Lung (tissue), 12 donors: ENCODE data around the gene PDE1C. TPM values are rescaled to one million over a fixed set of nuclear protein-coding genes. Genes with fewer than 3 reads are reported as not detected.

Experiments used
- ATAC-seq: fragments of 200-7000 bp; cut with Tn5 transposase; one replicate; pipeline ENCODE4 v1.9.1; 2020; ENCODE audit warnings: moderate number of reproducible peaks; ENCODE audit not compliant: insufficient read depth, low FRiP score
- DNase-seq, 3 donors: peaks; one replicate each; pipeline ENCODE4 v3.0.0-alpha.2; 2013 to 2017
- H3K27ac ChIP-seq, 2 donors: one replicate each; pipeline ENCODE4 v1.5.1; 2013; ENCODE audit warnings: mild to moderate bottlenecking in 2 of 2, moderate library complexity in 2 of 2, control low read depth in 1 of 2, inconsistent platforms in 1 of 2, low read depth in 1 of 2, low read length in 1 of 2
- H3K27me3 ChIP-seq, 3 donors: one replicate each; pipeline ENCODE4 v1.5.1; 2013; ENCODE audit warnings: low read length in 2 of 3; ENCODE audit not compliant: control insufficient read depth in 3 of 3, insufficient read depth in 3 of 3
- H3K36me3 ChIP-seq, 4 donors: one replicate each; pipeline ENCODE4 v1.5.1; 2013; ENCODE audit warnings: low read length in 4 of 4, mild to moderate bottlenecking in 1 of 4, moderate library complexity in 1 of 4; ENCODE audit not compliant: control insufficient read depth in 4 of 4, insufficient read depth in 4 of 4
- H3K4me1 ChIP-seq, 5 donors: one replicate each; pipeline ENCODE4 v1.5.1; 2013; ENCODE audit warnings: low read length in 5 of 5, mild to moderate bottlenecking in 2 of 5, moderate library complexity in 1 of 5; ENCODE audit not compliant: control insufficient read depth in 5 of 5, insufficient read depth in 5 of 5
- H3K4me3 ChIP-seq: one replicate; pipeline ENCODE4 v1.5.1; 2013; ENCODE audit warnings: mild to moderate bottlenecking, control low read depth, moderate library complexity
- H3K9ac ChIP-seq, 2 donors: one replicate each; pipeline ENCODE4 v1.5.1; 2013; ENCODE audit warnings: low read length in 2 of 2, control low read depth in 1 of 2; ENCODE audit not compliant: insufficient read depth in 1 of 2
- H3K9me3 ChIP-seq, 4 donors: one replicate each; pipeline ENCODE4 v1.5.1; 2013; ENCODE audit warnings: low read length in 3 of 4, mild to moderate bottlenecking in 1 of 4, moderate library complexity in 1 of 4; ENCODE audit not compliant: control insufficient read depth in 4 of 4, insufficient read depth in 3 of 4
- CTCF ChIP-seq: IDR thresholded peaks from 2 replicates; pipeline ENCODE4 v1.5.1; 2012; ENCODE audit warnings: mild to moderate bottlenecking; ENCODE audit errors: control extremely low read depth, extremely low read depth
- WGBS, 2 donors: extraction: QIAGEN DNeasy Blood & Tissue Kit; methylation state at CpG; one replicate each; pipeline ENCODE4 v1.1.7; 2013; 5-methylcytosine and 5-hydroxymethylcytosine counted together
- polyA plus RNA-seq, 2 donors: library from polyadenylated mRNA; stranded (reverse); fragments of 200-250 nt; gene quantifications; one replicate each; pipeline ENCODE4 v1.2.1, GENCODE V29; 2013
- total RNA-seq, 2 donors: library from RNA; depleted of rRNA in 1 of 2; stranded (reverse); fragments of >200 nt in 1 of 2; gene quantifications; one replicate each; pipeline ENCODE4 v1.2.1, GENCODE V29; 2014 to 2021
- donor health status: control.
- donor health status: control.
- donor health status: Bipolar disorder and iron deficiency.
- donor health status: healthy.
- donor health status: DM: yes; HTN: yes; CAD: no.

Gene PDE1C
- total and polyA plus RNA-seq, 4 donors = 1.9 to 14.3 (median 6.1) TPM

GRCh38 chr7:31918706-31919393 is 151.4 kb downstream of the PDE1C start:
- H3K36me3 ChIP-seq = no peaks in the 10 kb centered on the region
- peaks cover 0 to 14% (median 0%) of the 10 kb centered on the region in 5 donors for H3K4me1 ChIP-seq
- peak overlapping the region in 1 of 2 donors; percentile 50 for H3K27ac ChIP-seq
- TF ChIP-seq CTCF = no peak
- DNase-seq (no peak), ATAC-seq (no peak)
- no peaks in the 10 kb centered on the region for H3K27me3 ChIP-seq
- H3K4me3 ChIP-seq = no peak overlapping the region
- WGBS, 2 donors = 69 to 70% methylated on average over 7 of the region's 7 CpGs
- H3K9ac ChIP-seq = no peak overlapping the region
- H3K9me3 ChIP-seq = peaks cover 0 to 2% (median 0%) of the 10 kb centered on the region in 4 donors

DNA sequence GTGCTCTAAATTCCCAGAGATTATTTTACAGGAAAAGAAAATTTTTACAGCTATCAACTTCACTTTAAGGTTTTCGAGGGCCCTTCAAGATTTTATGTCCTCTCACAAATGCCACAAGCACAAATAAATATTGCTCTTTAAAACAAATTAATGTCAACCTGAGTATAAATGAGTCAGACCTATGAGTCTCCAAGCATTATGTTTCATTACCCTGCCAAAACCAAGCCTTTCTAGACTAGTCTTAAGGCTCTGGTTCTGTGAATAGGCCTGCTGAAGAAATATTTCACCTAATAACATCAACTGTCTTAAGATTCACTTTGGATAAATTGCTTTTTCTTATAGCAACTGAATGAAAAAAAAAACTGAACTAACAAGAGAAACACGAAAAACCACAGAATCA is 153.0 kb downstream of the PDE1C start:
- Histone ChIP-seq H3K36me3 (no peaks in the 10 kb centered on the region), H3K4me1 (peaks cover 0 to 12% (median 0%) of the 10 kb centered on the region in 5 donors), H3K9me3 (peaks cover 0 to 2% (median 0%) of the 10 kb centered on the region in 4 donors), H3K9ac (no peak overlapping the region), H3K27ac (peak overlapping the region in 1 of 2 donors; percentile 58), H3K4me3 (no peak overlapping the region), H3K27me3 (no peaks in the 10 kb centered on the region)
- DNase-seq (no peak), ATAC-seq (no peak)
- no peak for TF ChIP-seq CTCF
- WGBS, 2 donors = 88 to 89% methylated on average over 2 of the region's 2 CpGs

DNA sequence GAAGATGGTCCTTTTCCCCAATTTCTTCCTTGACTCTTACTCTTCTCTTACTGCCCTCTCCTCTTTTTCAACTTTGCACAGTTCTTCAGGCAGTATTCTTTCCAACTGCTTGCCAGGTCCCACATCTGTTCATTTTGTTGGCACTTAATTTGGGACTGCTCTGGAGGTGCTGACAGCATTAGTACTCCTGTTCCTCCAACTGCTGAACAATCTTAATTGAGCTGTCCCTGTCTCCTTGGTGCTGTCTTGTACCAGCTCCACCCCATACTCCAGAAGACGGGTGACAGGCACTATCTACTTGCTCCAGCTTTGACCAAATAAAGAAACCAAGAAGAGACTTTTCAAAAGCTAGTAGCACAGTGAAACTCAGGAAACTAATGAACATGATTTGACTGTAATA is 160.0 kb downstream of the PDE1C start:
- Histone ChIP-seq H3K9me3 (no peaks in the 10 kb centered on the region), H3K27ac (peak overlapping the region in 1 of 2 donors; percentile 70), H3K27me3 (no peaks in the 10 kb centered on the region), H3K4me3 (no peak overlapping the region), H3K4me1 (peaks cover 0 to 23% (median 0%) of the 10 kb centered on the region in 5 donors), H3K36me3 (no peaks in the 10 kb centered on the region), H3K9ac (no peak overlapping the region)
- no peak for ATAC-seq
- WGBS, 2 donors = 82 to 85% methylated on average over 1 of the region's 1 CpG
- TF ChIP-seq CTCF = no peak
- no peak for DNase-seq
